Calu3 (cell line): ENCODE results near the gene MZB1. TPM values are rescaled to one million over a fixed set of nuclear protein-coding genes. Genes with fewer than 3 reads are reported as not detected.

Source experiments
- BruUV-seq: library from RNA; stranded (reverse); fragments of 400-500 nt; replicated peaks from 2 replicates; lab custom pipeline; 2021; lab: Mats Ljungman, UMichigan
- CTCF ChIA-PET: fragments of 300-600 bp; sonication (Branson Sonifier 250); formaldehyde crosslinking; loops from one replicate; lab custom pipeline; 2022; ENCODE audit warnings: antibody characterized with exemption; lab: Charles Lee
- DNase-seq: peaks from one replicate; pipeline ENCODE4 v3.0.0; 2022
- H3K27ac Mint-ChIP-seq: one replicate; pipeline ENCODE4 v1.8.0; 2022; ENCODE audit warnings: mixed read lengths; ENCODE audit not compliant: unreplicated experiment
- H3K27me3 Mint-ChIP-seq: one replicate; pipeline ENCODE4 v1.8.0; 2022; ENCODE audit warnings: mixed read lengths; ENCODE audit not compliant: unreplicated experiment
- H3K36me3 Mint-ChIP-seq: one replicate; pipeline ENCODE4 v1.8.0; 2022; ENCODE audit warnings: mild to moderate bottlenecking, moderate library complexity, mixed read lengths; ENCODE audit not compliant: insufficient read depth, unreplicated experiment
- H3K4me1 Mint-ChIP-seq: one replicate; pipeline ENCODE4 v1.8.0; 2022; ENCODE audit warnings: mild to moderate bottlenecking, low read depth, mixed read lengths; ENCODE audit not compliant: unreplicated experiment
- H3K4me3 Mint-ChIP-seq: one replicate; pipeline ENCODE4 v1.8.0; 2022; ENCODE audit warnings: mild to moderate bottlenecking, low read depth, moderate library complexity, mixed read lengths; ENCODE audit not compliant: unreplicated experiment
- H3K9me3 Mint-ChIP-seq: one replicate; pipeline ENCODE4 v1.8.0; 2022; ENCODE audit warnings: low read depth, mixed read lengths; ENCODE audit not compliant: unreplicated experiment
- CTCF ChIP-seq: fragments of 200-600 bp; IDR thresholded peaks from one replicate; pipeline ENCODE4 v1.8.0; 2022; ENCODE audit warnings: antibody characterized with exemption; ENCODE audit not compliant: unreplicated experiment
- intact Hi-C: fragments of 100-400 bp; cut with micrococcal nuclease; formaldehyde crosslinking; loops from one replicate; pipeline ENCODE4 v1.10.0; 2022; ENCODE audit not compliant: unreplicated experiment
- total RNA-seq: library from RNA; stranded (reverse); gene quantifications from 2 replicates; pipeline ENCODE4 v1.2.3, GENCODE V29; 2022

MZB1 gene
- total RNA-seq, 1 experiment from 2014 or later = not detected

GRCh38 chr5:139374909-139375308 lies 14.8 kb downstream of the MZB1 start:
- BruUV-seq = no TSS peak
- no peak overlapping the region for H3K4me3 Mint-ChIP-seq
- no peak overlapping the region for H3K27ac Mint-ChIP-seq
- intact Hi-C loops = no loop called here
- no peak for DNase-seq
- CTCF ChIA-PET = no interaction called here
- TF ChIP-seq CTCF = no peak
- peaks cover 29% of the 10 kb centered on the region for H3K36me3 Mint-ChIP-seq
- no peaks in the 10 kb centered on the region for H3K9me3 Mint-ChIP-seq
- H3K4me1 Mint-ChIP-seq = peaks cover 13% of the 10 kb centered on the region
- H3K27me3 Mint-ChIP-seq = no peaks in the 10 kb centered on the region

GRCh38 chr5:139371482-139372435 lies 18.0 kb downstream of the MZB1 start:
- H3K27ac Mint-ChIP-seq = no peak overlapping the region
- peaks cover 43% of the 10 kb centered on the region for H3K36me3 Mint-ChIP-seq
- CTCF ChIA-PET = no interaction called here

GRCh38 chr5:139369181-139369580 lies 20.5 kb downstream of the MZB1 start:
- intact Hi-C loops = no loop called here

More at GRCh38 chr5:139371482-139372435, 18.0 kb downstream of the MZB1 start:
- no peak for TF ChIP-seq CTCF
- BruUV-seq = no TSS peak
- H3K27me3 Mint-ChIP-seq = no peaks in the 10 kb centered on the region
- intact Hi-C loops = no loop called here
- no peak overlapping the region for H3K4me3 Mint-ChIP-seq
- DNase-seq = no peak
- peaks cover 13% of the 10 kb centered on the region for H3K4me1 Mint-ChIP-seq
- H3K9me3 Mint-ChIP-seq = no peaks in the 10 kb centered on the region

GRCh38 chr5:139368613-139369012 lies 21.1 kb downstream of the MZB1 start:
- CTCF ChIA-PET = no interaction called here
- Mint-ChIP-seq H3K4me3 (no peak overlapping the region), H3K4me1 (peaks cover 6% of the 10 kb centered on the region), H3K27ac (no peak overlapping the region), H3K9me3 (no peaks in the 10 kb centered on the region), H3K27me3 (no peaks in the 10 kb centered on the region), H3K36me3 (peaks cover 70% of the 10 kb centered on the region)
- intact Hi-C loops = no loop called here
- no TSS peak for BruUV-seq
- DNase-seq = no peak
- no peak for TF ChIP-seq CTCF

More at GRCh38 chr5:139369181-139369580, 20.5 kb downstream of the MZB1 start:
- CTCF ChIA-PET = interaction anchor here (0.5 kb wide), 1 partner anchor 27 kb away, joined by 4 read pairs; no protein-coding TSS in a partner anchor
- Mint-ChIP-seq H3K27me3 (no peaks in the 10 kb centered on the region), H3K4me1 (peaks cover 11% of the 10 kb centered on the region), H3K27ac (no peak overlapping the region), H3K4me3 (no peak overlapping the region), H3K9me3 (no peaks in the 10 kb centered on the region), H3K36me3 (peaks cover 68% of the 10 kb centered on the region)
- DNase-seq = no peak
- TF ChIP-seq CTCF = no peak
- TSS peak; percentile 34 for BruUV-seq
